Panc1 (cell line): Measurements from ENCODE around the gene MYBPH.

ENCODE experiments used
- SIN3A ChIP-seq: IDR thresholded peaks from 2 replicates; pipeline ENCODE4 v1.6.1; 2012; ENCODE audit warnings: low read depth, mild to moderate bottlenecking, low read length, moderate library complexity, borderline replicate concordance; ENCODE audit not compliant: insufficient read depth
- TCF7L2 ChIP-seq: IDR thresholded peaks from 2 replicates; pipeline ENCODE4 v1.6.1; 2011; ENCODE audit warnings: mild to moderate bottlenecking, low read depth, low read length, inconsistent platforms
- TF ChIP-seq, protein P1 (sequence below): fragments of 450-650 bp; IDR thresholded peaks from 2 replicates; pipeline ENCODE4 v1.5.1; 2017; ENCODE audit warnings: mild to moderate bottlenecking

DNA sequence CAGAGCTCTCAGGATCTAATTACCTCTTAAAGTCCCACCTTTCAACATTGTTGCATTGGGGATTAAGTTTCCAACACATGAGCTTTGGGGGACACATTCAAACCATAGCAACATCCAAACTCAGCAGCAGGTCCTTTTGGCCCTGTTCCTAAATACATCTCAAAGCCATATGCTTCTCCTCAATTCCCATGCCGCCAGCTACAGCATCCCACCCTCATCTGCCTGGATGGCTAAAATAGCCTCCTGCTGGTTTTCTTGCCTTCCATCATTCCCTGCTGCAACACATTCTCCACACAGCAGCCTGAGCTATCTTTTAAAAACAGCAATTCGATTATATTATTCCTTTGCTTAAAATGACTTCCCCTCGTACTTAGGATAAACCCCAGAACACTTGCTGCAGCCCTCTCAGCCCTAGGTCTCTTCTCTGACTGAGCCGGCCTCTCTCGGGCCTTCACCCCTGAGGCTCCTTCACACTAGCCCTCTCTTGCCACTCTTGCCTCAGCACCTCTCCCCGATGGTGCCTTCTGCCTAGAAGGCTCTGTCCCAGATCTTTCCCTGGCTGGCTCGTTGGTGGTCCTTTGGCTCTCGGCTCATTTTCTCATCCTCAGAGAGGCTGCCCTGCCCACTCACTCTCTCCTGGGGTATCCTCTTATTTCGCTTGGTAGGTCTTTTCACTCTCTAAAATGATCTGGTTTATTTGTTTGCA is 16.5 kb downstream of the MYBPH start:
- TF ChIP-seq, protein P1, sequence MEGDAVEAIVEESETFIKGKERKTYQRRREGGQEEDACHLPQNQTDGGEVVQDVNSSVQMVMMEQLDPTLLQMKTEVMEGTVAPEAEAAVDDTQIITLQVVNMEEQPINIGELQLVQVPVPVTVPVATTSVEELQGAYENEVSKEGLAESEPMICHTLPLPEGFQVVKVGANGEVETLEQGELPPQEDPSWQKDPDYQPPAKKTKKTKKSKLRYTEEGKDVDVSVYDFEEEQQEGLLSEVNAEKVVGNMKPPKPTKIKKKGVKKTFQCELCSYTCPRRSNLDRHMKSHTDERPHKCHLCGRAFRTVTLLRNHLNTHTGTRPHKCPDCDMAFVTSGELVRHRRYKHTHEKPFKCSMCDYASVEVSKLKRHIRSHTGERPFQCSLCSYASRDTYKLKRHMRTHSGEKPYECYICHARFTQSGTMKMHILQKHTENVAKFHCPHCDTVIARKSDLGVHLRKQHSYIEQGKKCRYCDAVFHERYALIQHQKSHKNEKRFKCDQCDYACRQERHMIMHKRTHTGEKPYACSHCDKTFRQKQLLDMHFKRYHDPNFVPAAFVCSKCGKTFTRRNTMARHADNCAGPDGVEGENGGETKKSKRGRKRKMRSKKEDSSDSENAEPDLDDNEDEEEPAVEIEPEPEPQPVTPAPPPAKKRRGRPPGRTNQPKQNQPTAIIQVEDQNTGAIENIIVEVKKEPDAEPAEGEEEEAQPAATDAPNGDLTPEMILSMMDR = no peak
- TF ChIP-seq TCF7L2 (no peak), SIN3A (no peak)
